Sigmoid colon (tissue), 4 donors: ENCODE measurements around the gene CCDC69.

Experiments used
- POLR2A ChIP-seq, 2 donors: fragments of 450-650 bp; IDR thresholded peaks; one replicate each; pipeline ENCODE4 v1.6.1; 2016; ENCODE audit warnings: antibody characterized with exemption in 2 of 2, mild to moderate bottlenecking in 2 of 2, moderate library complexity in 2 of 2
- POLR2AphosphoS5 ChIP-seq, 4 donors: sonication (generic); formaldehyde crosslinking; IDR thresholded peaks; one replicate each; pipeline ENCODE4 v1.6.1; 2017; ENCODE audit warnings: antibody characterized with exemption in 4 of 4

DNA sequence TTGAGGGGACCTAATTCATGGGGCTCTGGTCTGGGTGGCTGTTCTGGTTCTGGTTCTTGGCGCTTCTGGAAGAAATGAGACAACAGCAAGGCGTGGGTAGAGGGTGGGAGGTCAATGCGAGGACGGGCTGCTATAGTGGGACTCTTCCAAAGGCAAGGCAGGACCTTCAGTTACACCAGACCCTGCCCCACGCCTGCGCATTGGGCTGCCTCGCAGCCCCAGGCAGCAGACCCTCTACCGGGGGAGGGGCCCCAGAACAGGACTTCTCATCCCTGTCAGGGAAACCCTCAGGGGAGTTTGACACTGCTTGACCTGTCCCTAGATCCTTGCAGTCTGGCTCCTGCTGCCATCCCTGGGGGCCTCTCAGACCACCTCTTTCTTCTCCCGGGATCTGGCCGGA is 18.5 kb downstream of the CCDC69 start:
- TF ChIP-seq POLR2A (IDR thresholded peaks at IDR 0.05): no peak
- no peak for TF ChIP-seq POLR2AphosphoS5 (IDR thresholded peaks at IDR 0.05)
